GM23248 (cell line): ENCODE measurements around the gene KRT83. TPM values are rescaled to one million over a fixed set of nuclear protein-coding genes. Genes with fewer than 3 reads are reported as not detected.
"Not testable (repeated sequence)": the region's sequence is repeated elsewhere in the genome, so short reads cannot be mapped to it uniquely, and the experiment has no call there.

Experiments used
- DNase-seq: peaks from one replicate; pipeline ENCODE4 v3.0.0-alpha.2; 2015
- H2AFZ ChIP-seq: fragments of 200-600 bp; sonication (generic); 2 replicates; pipeline ENCODE4 v1.6.1; 2016; ENCODE audit warnings: antibody characterized with exemption
- H3F3A ChIP-seq: fragments of 200-600 bp; sonication (generic); 2 replicates; pipeline ENCODE4 v1.6.1; 2016; ENCODE audit warnings: mild to moderate bottlenecking, antibody characterized with exemption, mixed run types; ENCODE audit not compliant: insufficient read depth
- H3K27ac ChIP-seq: fragments of 200-600 bp; sonication (generic); 2 replicates; pipeline ENCODE4 v1.5.1; 2016; ENCODE audit warnings: mild to moderate bottlenecking
- H3K27me3 ChIP-seq: fragments of 200-600 bp; sonication (generic); replicated peaks from 2 replicates; pipeline ENCODE4 v1.6.1; 2016; ENCODE audit warnings: mild to moderate bottlenecking; ENCODE audit not compliant: insufficient read depth
- H3K36me3 ChIP-seq: fragments of 200-600 bp; sonication (generic); 2 replicates; pipeline ENCODE4 v1.6.1; 2016; ENCODE audit warnings: low read depth, mild to moderate bottlenecking
- H3K4me1 ChIP-seq: fragments of 200-600 bp; sonication (generic); 2 replicates; pipeline ENCODE4 v1.6.1; 2016; ENCODE audit warnings: mild to moderate bottlenecking; ENCODE audit not compliant: insufficient read depth
- H3K4me2 ChIP-seq: fragments of 200-600 bp; sonication (generic); one replicate; pipeline ENCODE4 v1.6.1; 2016; ENCODE audit warnings: mild to moderate bottlenecking; ENCODE audit not compliant: unreplicated experiment
- H3K4me3 ChIP-seq: fragments of 200-600 bp; sonication (generic); 2 replicates; pipeline ENCODE4 v1.5.1; 2016; ENCODE audit warnings: mild to moderate bottlenecking
- H3K79me2 ChIP-seq: fragments of 200-600 bp; sonication (generic); 2 replicates; pipeline ENCODE4 v1.6.1; 2016; ENCODE audit warnings: mild to moderate bottlenecking; ENCODE audit not compliant: insufficient read depth
- H3K9ac ChIP-seq: fragments of 200-600 bp; sonication (generic); 2 replicates; pipeline ENCODE4 v1.6.1; 2016; ENCODE audit warnings: mild to moderate bottlenecking
- H3K9me2 ChIP-seq: fragments of 200-600 bp; sonication (generic); 2 replicates; pipeline ENCODE4 v1.6.1; 2016; ENCODE audit warnings: mixed run types, mild to moderate bottlenecking, moderate library complexity; ENCODE audit not compliant: insufficient read depth
- H3K9me3 ChIP-seq: fragments of 200-600 bp; sonication (generic); one replicate; pipeline ENCODE4 v1.6.1; 2017; ENCODE audit warnings: low read depth
- H4K20me1 ChIP-seq: fragments of 200-600 bp; sonication (generic); 2 replicates; pipeline ENCODE4 v1.6.0; 2016; ENCODE audit not compliant: insufficient read depth
- EZH2 ChIP-seq: fragments of 200-600 bp; sonication (generic); IDR thresholded peaks from 2 replicates; pipeline ENCODE4 v1.6.1; 2018; ENCODE audit warnings: antibody characterized with exemption, mild to moderate bottlenecking; ENCODE audit not compliant: insufficient read depth, poor library complexity, severe bottlenecking
- EZH2phosphoT487 ChIP-seq: fragments of 200-600 bp; sonication (generic); IDR thresholded peaks from 2 replicates; pipeline ENCODE4 v1.6.1; 2018; ENCODE audit warnings: antibody characterized with exemption, moderate library complexity, mild to moderate bottlenecking, low read depth; ENCODE audit not compliant: insufficient read depth
- WGBS, 2 experiments: methylation state at CpG; one replicate each; pipeline ENCODE4 v1.1.6; 2015 to 2017; ENCODE audit warnings: low lambda C conversion rate in 2 of 2, low coverage in 1 of 2; ENCODE audit errors: missing lambda C conversion rate in 2 of 2; 5-methylcytosine and 5-hydroxymethylcytosine counted together
- in situ Hi-C: fragments of 300-500 bp; cut with MboI; formaldehyde crosslinking; loops from 2 replicates; pipeline ENCODE4 v1.15.0; 2020
- polyA plus RNA-seq: library from polyadenylated mRNA; unstranded; fragments of >200 nt; fragmentation: Nextera tagmentation; extraction: Ambion mirVana; gene quantifications from 2 replicates; pipeline ENCODE4 v1.2.1, GENCODE V29; 2016
- total RNA-seq: library from RNA; depleted of rRNA; stranded (reverse); fragments of >200 nt; shearing (Covaris generic); gene quantifications from 2 replicates; pipeline ENCODE4 v1.2.3, GENCODE V29; 2014

The KRT83 gene
- total and polyA plus RNA-seq, 2 experiments from 2014 or later: not detected

DNA sequence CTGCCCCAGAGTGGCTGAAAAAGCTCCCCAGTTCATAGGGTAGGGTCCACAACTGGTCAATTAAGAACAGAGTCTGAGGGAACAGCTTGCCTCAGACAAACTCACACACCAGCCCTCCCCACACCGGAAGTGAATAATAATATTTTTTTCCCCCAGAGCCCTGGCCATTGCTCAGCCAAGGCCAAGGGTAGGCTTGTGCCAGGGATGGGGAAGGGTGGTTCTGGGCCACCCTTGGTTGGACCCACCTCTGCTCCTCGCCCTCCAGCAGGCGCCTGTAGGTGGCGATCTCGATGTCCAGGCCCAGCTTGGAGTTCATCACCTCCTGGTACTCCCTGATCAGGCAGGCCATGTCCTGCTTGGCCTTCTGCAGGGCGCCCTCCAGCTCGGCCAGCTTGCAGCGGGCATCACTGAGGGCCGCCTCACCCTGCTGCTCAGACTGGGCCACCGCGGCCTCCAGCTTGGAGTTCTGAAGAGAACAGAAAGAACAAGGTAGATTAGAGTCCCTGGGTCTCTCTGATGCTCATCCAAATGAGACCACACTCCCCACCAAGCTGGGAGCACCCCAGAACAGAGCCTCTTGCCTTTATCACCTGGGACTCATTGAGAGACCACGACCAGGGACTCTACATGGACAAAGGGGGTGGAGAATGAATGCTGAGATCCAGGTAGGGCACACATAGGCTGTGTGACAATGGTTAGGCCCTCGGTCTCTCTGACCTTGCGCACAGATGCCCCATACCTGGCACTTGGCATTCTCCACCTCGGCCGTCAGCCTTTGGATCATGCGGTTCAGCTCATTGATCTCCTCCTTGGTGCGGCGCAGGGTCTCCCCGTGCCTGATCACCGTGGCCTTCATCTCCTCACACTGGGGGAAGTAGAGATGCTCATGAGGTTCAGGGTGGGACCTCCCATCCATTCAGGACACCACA is 34.1 kb downstream of the KRT83 start:
- DNase-seq, H2AFZ ChIP-seq, H3K9ac ChIP-seq, H3K9me2 ChIP-seq, H3K4me2 ChIP-seq, H3K4me3 ChIP-seq, H3K27ac ChIP-seq, H3K27me3 ChIP-seq, H3K79me2 ChIP-seq, H4K20me1 ChIP-seq, H3K9me3 ChIP-seq, in situ Hi-C loops, H3K36me3 ChIP-seq: not testable (repeated sequence)
- WGBS, 2 experiments: 93% methylated on average over 17 to 18 of the region's 21 CpGs
- H3K4me1 ChIP-seq: peaks cover 16% of the 10 kb centered on the region
- H3F3A ChIP-seq: peaks cover 12% of the 10 kb centered on the region

DNA sequence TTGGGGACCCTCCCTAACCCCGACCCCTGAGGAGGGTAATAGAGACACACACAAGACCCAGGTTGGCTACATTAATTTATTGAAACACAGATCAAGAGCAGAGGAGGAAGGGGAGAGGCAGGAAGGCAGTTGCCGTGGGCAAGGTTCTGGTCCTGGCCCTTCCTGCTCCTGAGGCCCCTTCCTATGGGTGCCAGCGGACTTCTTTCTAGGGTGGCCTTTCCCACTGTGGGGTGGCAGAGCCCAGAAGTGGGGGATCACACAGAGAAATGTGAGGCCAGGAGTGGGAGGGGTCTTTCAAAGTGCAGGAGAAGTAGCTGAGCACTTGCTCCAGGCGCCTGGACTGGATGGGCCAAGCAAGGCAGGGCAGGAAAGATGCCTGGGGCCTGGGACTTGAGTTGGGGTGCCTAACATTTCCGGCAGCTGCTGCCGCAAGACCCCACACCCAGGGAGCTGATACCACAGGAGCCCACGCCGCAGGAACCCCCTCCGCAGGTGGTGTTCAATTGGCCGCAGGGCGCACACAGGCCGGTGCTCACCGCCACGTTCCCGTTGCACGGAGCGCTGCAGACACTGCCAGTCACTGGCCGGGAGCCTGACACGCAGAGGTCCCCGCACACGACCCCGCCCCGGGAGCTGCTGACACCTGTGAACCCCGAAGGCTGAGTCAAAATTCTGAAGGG is 35.2 kb downstream of the KRT83 start:
- Histone ChIP-seq H3K9me3 (no peaks in the 10 kb centered on the region), H3K9me2 (no peaks in the 10 kb centered on the region), H3K4me1 (peaks cover 25% of the 10 kb centered on the region), H3K27me3 (no peaks in the 10 kb centered on the region), H3K36me3 (no peaks in the 10 kb centered on the region), H3K79me2 (no peaks in the 10 kb centered on the region), H3K9ac (no peak overlapping the region), H2AFZ (no peak overlapping the region), H3F3A (peaks cover 22% of the 10 kb centered on the region), H3K4me2 (no peak overlapping the region), H3K27ac (no peak overlapping the region), H3K4me3 (no peak overlapping the region), H4K20me1 (no peaks in the 10 kb centered on the region)
- no peak for DNase-seq
- TF ChIP-seq EZH2phosphoT487: no peak
- TF ChIP-seq EZH2: no peak
- in situ Hi-C loops: no loop called here
- WGBS, 2 experiments: 96 to 97% methylated on average over 24 of the region's 24 CpGs

DNA sequence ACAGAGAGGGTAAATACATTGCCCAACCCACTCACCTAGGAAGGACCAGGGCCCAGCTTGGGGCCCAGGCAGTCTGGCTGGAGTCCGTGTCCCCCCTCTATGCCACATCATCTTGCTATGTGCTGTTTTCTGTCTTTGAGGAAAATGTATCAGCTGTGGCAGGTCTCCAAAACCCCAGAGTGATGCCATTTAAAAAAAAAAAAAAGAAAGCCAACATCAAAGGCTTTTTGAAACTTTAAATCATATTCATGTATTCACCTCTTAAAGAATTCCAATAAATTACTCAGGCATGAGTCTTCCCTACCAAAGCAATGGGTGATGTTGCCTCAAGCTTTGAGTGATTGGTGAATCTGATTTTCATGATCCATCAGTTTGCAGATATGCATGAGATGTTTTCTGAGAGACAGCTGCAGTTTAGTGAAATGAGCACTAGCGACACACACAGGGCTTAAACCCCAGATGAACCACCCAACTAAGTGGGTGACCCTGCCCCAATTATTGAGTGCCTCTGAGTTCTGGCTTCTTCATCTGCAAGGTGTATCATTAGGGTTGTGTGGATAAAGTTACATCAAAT is 35.9 kb downstream of the KRT83 start:
- Histone ChIP-seq H3K4me2 (no peak overlapping the region), H3K27me3 (no peaks in the 10 kb centered on the region), H4K20me1 (no peaks in the 10 kb centered on the region), H3K9me3 (no peaks in the 10 kb centered on the region), H3F3A (peaks cover 26% of the 10 kb centered on the region), H3K4me1 (peaks cover 30% of the 10 kb centered on the region), H3K9ac (no peak overlapping the region), H3K4me3 (no peak overlapping the region), H3K27ac (peak overlapping the region; percentile 53), H3K36me3 (no peaks in the 10 kb centered on the region), H3K9me2 (no peaks in the 10 kb centered on the region), H3K79me2 (no peaks in the 10 kb centered on the region), H2AFZ (no peak overlapping the region)
- no peak for TF ChIP-seq EZH2
- 0 out of 2 replicates have a peak, but pooled peaks have one; percentile 35 for TF ChIP-seq EZH2phosphoT487
- in situ Hi-C loops: no loop called here
- peak; percentile 79 for DNase-seq
- 33 to 34% methylated on average over 2 of the region's 2 CpGs for WGBS, 2 experiments

DNA sequence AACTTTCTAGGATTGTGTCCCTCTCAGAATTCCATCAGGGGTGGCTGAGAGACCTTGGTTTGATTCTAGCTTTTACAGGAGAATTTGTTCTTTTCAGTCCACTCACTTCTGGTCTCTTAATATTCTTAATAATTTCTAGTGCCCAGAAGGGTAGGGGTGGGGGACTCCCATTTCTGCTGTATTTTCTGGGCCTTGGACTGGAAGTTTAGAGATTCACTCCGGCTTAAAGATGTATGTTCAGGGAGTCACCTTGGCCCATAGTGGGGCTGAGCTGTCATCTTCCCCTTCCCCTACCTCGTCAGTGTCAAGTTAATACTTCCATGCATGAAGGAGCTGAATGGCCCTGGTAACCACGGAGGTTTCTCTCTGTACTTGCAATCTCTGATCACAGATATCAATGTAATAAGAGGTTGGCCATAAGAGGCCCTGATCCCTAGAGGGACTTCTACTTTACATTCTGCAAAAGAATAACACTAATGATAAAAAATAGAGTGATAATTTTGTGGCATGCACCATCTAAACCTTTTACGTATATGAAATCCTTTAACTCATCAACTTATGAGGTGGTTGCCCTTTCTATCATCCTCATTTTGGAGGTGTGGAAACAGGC is 36.5 kb downstream of the KRT83 start:
- Histone ChIP-seq H3K36me3 (no peaks in the 10 kb centered on the region), H3K27ac (peak overlapping the region; percentile 53), H3K4me1 (peaks cover 35% of the 10 kb centered on the region), H3K79me2 (no peaks in the 10 kb centered on the region), H3K4me2 (no peak overlapping the region), H2AFZ (no peak overlapping the region), H3K27me3 (no peaks in the 10 kb centered on the region), H4K20me1 (no peaks in the 10 kb centered on the region), H3K9ac (no peak overlapping the region), H3K9me3 (no peaks in the 10 kb centered on the region), H3K9me2 (no peaks in the 10 kb centered on the region), H3F3A (peaks cover 31% of the 10 kb centered on the region), H3K4me3 (no peak overlapping the region)
- in situ Hi-C loops: no loop called here
- TF ChIP-seq EZH2 (no peak), EZH2phosphoT487 (no peak)
- 65 to 66% methylated on average over 4 of the region's 4 CpGs for WGBS, 2 experiments
- DNase-seq: no peak
